Stimulated activated CD4-positive, alpha-beta T cell treated with anti-CD3 and anti-CD28 coated beads, Interleukin-4, amount 100 ng/mL, for 24 hours (primary cell): Measurements from ENCODE around the gene SCG5.

Experiments used
- DNase-seq: peaks from one replicate; pipeline ENCODE4 v3.0.0-alpha.2; 2020

SCG5 gene

GRCh38 chr15:32692286-32692685 is 50.8 kb downstream of the SCG5 start:
- DNase-seq: no peak

- DNase-seq: no peak
These were observed 52.9 kb downstream of the SCG5 start for GRCh38 chr15:32694222-32694983.

GRCh38 chr15:32698773-32699390 is 57.4 kb downstream of the SCG5 start:
- DNase-seq: no peak

- no peak for DNase-seq
These were observed 59.1 kb downstream of the SCG5 start for GRCh38 chr15:32700501-32701150.

- no peak for DNase-seq
These were observed 60.4 kb downstream of the SCG5 start for GRCh38 chr15:32701863-32702262.

- DNase-seq: no peak
These were observed 63.0 kb downstream of the SCG5 start for GRCh38 chr15:32704395-32704981.

GRCh38 chr15:32705446-32705845 is 63.9 kb downstream of the SCG5 start:
- DNase-seq: no peak

- DNase-seq: no peak
These were observed 65.2 kb downstream of the SCG5 start for GRCh38 chr15:32706704-32707103.

- no peak for DNase-seq
These were observed 65.9 kb downstream of the SCG5 start for GRCh38 chr15:32707436-32707835.

GRCh38 chr15:32709295-32710033 is 68.0 kb downstream of the SCG5 start:
- no peak for DNase-seq

- no peak for DNase-seq
These were observed 73.8 kb downstream of the SCG5 start for GRCh38 chr15:32715276-32715675.

- no peak for DNase-seq
These were observed 74.9 kb downstream of the SCG5 start for GRCh38 chr15:32716216-32716914.

- no peak for DNase-seq
These were observed 75.5 kb downstream of the SCG5 start for GRCh38 chr15:32716915-32717425.

GRCh38 chr15:32717426-32718226 is 76.1 kb downstream of the SCG5 start, which contains the start of gene GREM1:
Gene GREM1 (plus strand): TSS chr15:32718004. CDS start chr15:32730691, 12,687 bp downstream.
- DNase-seq: no peak

- no peak for DNase-seq
These were observed 76.8 kb downstream of the SCG5 start for GRCh38 chr15:32718227-32718820.

GRCh38 chr15:32718821-32719716 is 77.6 kb downstream of the SCG5 start:
- no peak for DNase-seq

GRCh38 chr15:32721596-32721995 is 80.1 kb downstream of the SCG5 start:
- no peak for DNase-seq

- DNase-seq: no peak
These were observed 80.6 kb downstream of the SCG5 start for GRCh38 chr15:32722136-32722535.

GRCh38 chr15:32723171-32723948 is 81.8 kb downstream of the SCG5 start:
- no peak for DNase-seq
